ENCODE results near the gene ASL. TPM values are rescaled to one million over a fixed set of nuclear protein-coding genes. Genes with fewer than 3 reads are reported as not detected.
A peak's percentile ranks its signal among the peaks of the same experiment; 100 is the strongest.
"Not testable (repeated sequence)": the region's sequence is repeated elsewhere in the genome, so short reads cannot be mapped to it uniquely, and the experiment has no call there.

ASL gene
- total RNA-seq, 1 donor = 45.8 TPM

- no peak for TF ChIP-seq CTCF (IDR thresholded peaks at IDR 0.05; ENCODE audit: insufficient read depth, low read length)
- peak; percentile 91 for DNase-seq (ENCODE audit: low read depth)
- no peak overlapping the region for H3K4me3 ChIP-seq (ENCODE audit: low read depth, low read length)
Observed at GRCh38 chr7:66110856-66111255, 35.2 kb downstream of the ASL start.

- peak; percentile 69 for TF ChIP-seq CTCF (IDR thresholded peaks at IDR 0.05; ENCODE audit: insufficient read depth, low read length)
- peak within 1 kb of the TSS; percentile 86 for H3K4me3 ChIP-seq (ENCODE audit: low read depth, low read length)
- peak; percentile 75 for DNase-seq (ENCODE audit: low read depth)
Observed at GRCh38 chr7:66114743-66115649, 39.4 kb downstream of the ASL start, which contains the start of gene CRCP. TSS of gene CRCP (plus strand) at chr7:66114847. CDS start at chr7:66114963, 116 bp downstream.

- H3K4me3 ChIP-seq (ENCODE audit: low read depth, low read length); DNase-seq (ENCODE audit: low read depth): not testable (repeated sequence)
Observed at GRCh38 chr7:66116680-66117420, 41.2 kb downstream of the ASL start.

GRCh38 chr7:66118603-66119002 lies 43.0 kb downstream of the ASL start:
- TF ChIP-seq CTCF (IDR thresholded peaks at IDR 0.05; ENCODE audit: insufficient read depth, low read length) = no peak
- no peak for DNase-seq (ENCODE audit: low read depth)
- no peak overlapping the region for H3K4me3 ChIP-seq (ENCODE audit: low read depth, low read length)

- TF ChIP-seq CTCF (IDR thresholded peaks at IDR 0.05; ENCODE audit: insufficient read depth, low read length) = no peak
- DNase-seq (ENCODE audit: low read depth) = no peak
- no peak overlapping the region for H3K4me3 ChIP-seq (ENCODE audit: low read depth, low read length)
Observed at GRCh38 chr7:66119245-66119850, 43.7 kb downstream of the ASL start.

- no peak for DNase-seq (ENCODE audit: low read depth)
- H3K4me3 ChIP-seq (ENCODE audit: low read depth, low read length) = no peak overlapping the region
- TF ChIP-seq CTCF (IDR thresholded peaks at IDR 0.05; ENCODE audit: insufficient read depth, low read length) = no peak
Observed at GRCh38 chr7:66123175-66123528, 47.5 kb downstream of the ASL start.

GRCh38 chr7:66124569-66124861 lies 48.9 kb downstream of the ASL start:
- not testable (repeated sequence) for H3K4me3 ChIP-seq (ENCODE audit: low read depth, low read length); DNase-seq (ENCODE audit: low read depth)
